Transverse colon (tissue), 4 donors: ENCODE data around the gene FAM216A.
"Not testable (repeated sequence)": the region's sequence is repeated elsewhere in the genome, so short reads cannot be mapped to it uniquely, and the experiment has no call there.

ENCODE experiments used
- EP300 ChIP-seq: sonication (generic); formaldehyde crosslinking; IDR thresholded peaks from one replicate; pipeline ENCODE4 v1.6.1; 2017; ENCODE audit warnings: antibody characterized with exemption, low read depth
- POLR2A ChIP-seq: fragments of 450-650 bp; IDR thresholded peaks from one replicate; pipeline ENCODE4 v1.6.1; 2016; ENCODE audit warnings: antibody characterized with exemption, mild to moderate bottlenecking, moderate library complexity
- POLR2AphosphoS5 ChIP-seq, 3 donors: sonication (generic); formaldehyde crosslinking; IDR thresholded peaks; one replicate each; pipeline ENCODE4 v1.6.1; 2016; ENCODE audit warnings: antibody characterized with exemption in 3 of 3
- TF ChIP-seq, protein P1 (sequence below), 5 experiments: fragments of 200-600 bp in 3 of 5; fragments of 450-650 bp in 2 of 5; sonication (generic) in 3 of 5; IDR thresholded peaks; 1 replicate in 2 of 5; 2 replicates in 3 of 5; pipeline ENCODE4 v1.5.1; 2016 to 2017; ENCODE audit warnings: antibody characterized with exemption in 5 of 5, inconsistent platforms in 3 of 5, mild to moderate bottlenecking in 2 of 5, moderate library complexity in 1 of 5

DNA sequence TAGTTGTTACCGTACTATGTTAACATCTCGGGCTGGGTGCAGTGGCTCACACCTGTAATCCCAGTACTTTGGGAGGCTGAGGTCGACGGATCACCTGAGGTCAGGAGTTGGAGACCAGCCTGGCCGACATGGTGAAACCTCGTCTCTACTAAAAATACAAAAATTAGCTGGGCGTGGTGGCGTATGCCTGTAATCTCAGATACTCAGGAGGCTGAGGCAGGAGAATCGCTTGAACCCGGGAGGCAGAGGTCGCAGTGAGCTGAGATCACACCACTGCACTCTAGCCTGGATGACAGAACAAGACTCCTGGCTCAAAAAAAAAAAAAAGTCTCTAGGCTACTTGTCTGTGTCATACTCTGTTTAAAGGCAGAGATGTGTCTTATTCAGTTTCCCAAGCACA, 2.9 kb upstream of the FAM216A start:
- TF ChIP-seq, protein P1, sequence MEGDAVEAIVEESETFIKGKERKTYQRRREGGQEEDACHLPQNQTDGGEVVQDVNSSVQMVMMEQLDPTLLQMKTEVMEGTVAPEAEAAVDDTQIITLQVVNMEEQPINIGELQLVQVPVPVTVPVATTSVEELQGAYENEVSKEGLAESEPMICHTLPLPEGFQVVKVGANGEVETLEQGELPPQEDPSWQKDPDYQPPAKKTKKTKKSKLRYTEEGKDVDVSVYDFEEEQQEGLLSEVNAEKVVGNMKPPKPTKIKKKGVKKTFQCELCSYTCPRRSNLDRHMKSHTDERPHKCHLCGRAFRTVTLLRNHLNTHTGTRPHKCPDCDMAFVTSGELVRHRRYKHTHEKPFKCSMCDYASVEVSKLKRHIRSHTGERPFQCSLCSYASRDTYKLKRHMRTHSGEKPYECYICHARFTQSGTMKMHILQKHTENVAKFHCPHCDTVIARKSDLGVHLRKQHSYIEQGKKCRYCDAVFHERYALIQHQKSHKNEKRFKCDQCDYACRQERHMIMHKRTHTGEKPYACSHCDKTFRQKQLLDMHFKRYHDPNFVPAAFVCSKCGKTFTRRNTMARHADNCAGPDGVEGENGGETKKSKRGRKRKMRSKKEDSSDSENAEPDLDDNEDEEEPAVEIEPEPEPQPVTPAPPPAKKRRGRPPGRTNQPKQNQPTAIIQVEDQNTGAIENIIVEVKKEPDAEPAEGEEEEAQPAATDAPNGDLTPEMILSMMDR (IDR thresholded peaks at IDR 0.05): not testable (repeated sequence)
- TF ChIP-seq POLR2A; POLR2AphosphoS5 (IDR thresholded peaks at IDR 0.05); EP300: not testable (repeated sequence)
